H9 (cell line): ENCODE results near the gene MEF2A. TPM values are rescaled to one million over a fixed set of nuclear protein-coding genes. Genes with fewer than 3 reads are reported as not detected.
A peak's percentile ranks its signal among the peaks of the same experiment; 100 is the strongest.

Experiments used
- DNase-seq: peaks from one replicate; pipeline ENCODE4 v3.0.0-alpha.2; 2017
- H2AFZ ChIP-seq: one replicate; pipeline ENCODE4 v1.6.1; 2013; ENCODE audit warnings: mild to moderate bottlenecking, low read length, control low read depth, moderate library complexity
- H2AK5ac ChIP-seq: 2 replicates; pipeline ENCODE4 v1.6.1; 2013; ENCODE audit warnings: low read length, control low read depth, mixed read lengths; ENCODE audit not compliant: insufficient read length
- H2BK120ac ChIP-seq: one replicate; pipeline ENCODE4 v1.6.1; 2013; ENCODE audit warnings: low read depth, mild to moderate bottlenecking, low read length, control low read depth, inconsistent platforms; ENCODE audit not compliant: poor library complexity, severe bottlenecking
- H2BK12ac ChIP-seq: 2 replicates; pipeline ENCODE4 v1.6.1; 2013; ENCODE audit warnings: low read length, control low read depth, mixed read lengths, low read depth; ENCODE audit not compliant: insufficient read length
- H2BK15ac ChIP-seq: 2 replicates; pipeline ENCODE4 v1.6.1; 2013; ENCODE audit warnings: low read depth, low read length, control low read depth
- H2BK20ac ChIP-seq: one replicate; pipeline ENCODE4 v1.6.1; 2013; ENCODE audit warnings: low read depth, mild to moderate bottlenecking, low read length, control low read depth, inconsistent platforms; ENCODE audit not compliant: poor library complexity, severe bottlenecking
- H2BK5ac ChIP-seq: 2 replicates; pipeline ENCODE4 v1.6.1; 2013; ENCODE audit warnings: low read length, control low read depth, mixed read lengths; ENCODE audit not compliant: insufficient read length
- H3K14ac ChIP-seq: 2 replicates; pipeline ENCODE4 v1.6.1; 2013; ENCODE audit warnings: low read length, control low read depth; ENCODE audit not compliant: insufficient read depth
- H3K18ac ChIP-seq: 2 replicates; pipeline ENCODE4 v1.6.1; 2013; ENCODE audit warnings: low read depth, mild to moderate bottlenecking, mixed read lengths, low read length, control low read depth; ENCODE audit not compliant: insufficient read length
- H3K23ac ChIP-seq: 2 replicates; pipeline ENCODE4 v1.6.1; 2013; ENCODE audit warnings: low read length, control low read depth, mixed read lengths, low read depth; ENCODE audit not compliant: insufficient read length
- H3K23me2 ChIP-seq: 2 replicates; pipeline ENCODE4 v1.6.1; 2013; ENCODE audit warnings: low read depth, mild to moderate bottlenecking, mixed read lengths, low read length, control low read depth; ENCODE audit not compliant: insufficient read length, poor library complexity, severe bottlenecking
- H3K27ac ChIP-seq: 2 replicates; pipeline ENCODE4 v1.5.1; 2013; ENCODE audit warnings: low read length, control low read depth, mixed read lengths, low read depth; ENCODE audit not compliant: insufficient read length
- H3K27me3 ChIP-seq: 2 replicates; pipeline ENCODE4 v1.6.1; 2013; ENCODE audit warnings: low read length, control low read depth, inconsistent platforms; ENCODE audit not compliant: insufficient read depth
- H3K4ac ChIP-seq: 2 replicates; pipeline ENCODE4 v1.6.1; 2013; ENCODE audit warnings: low read depth, mild to moderate bottlenecking, control low read depth, inconsistent platforms, low read length, moderate library complexity
- H3K4me1 ChIP-seq: 2 replicates; pipeline ENCODE4 v1.6.1; 2013; ENCODE audit warnings: low read length, control low read depth, inconsistent platforms; ENCODE audit not compliant: insufficient read depth
- H3K4me2 ChIP-seq: 2 replicates; pipeline ENCODE4 v1.6.1; 2013; ENCODE audit warnings: low read length, control low read depth, mixed read lengths; ENCODE audit not compliant: insufficient read length, insufficient read depth
- H3K56ac ChIP-seq: 2 replicates; pipeline ENCODE4 v1.6.1; 2013; ENCODE audit warnings: low read depth, mild to moderate bottlenecking, mixed read lengths, low read length, control low read depth; ENCODE audit not compliant: insufficient read length
- H3K79me1 ChIP-seq: 2 replicates; pipeline ENCODE4 v1.6.1; 2013; ENCODE audit warnings: low read depth, mild to moderate bottlenecking, moderate library complexity, low read length, control low read depth, inconsistent platforms; ENCODE audit not compliant: insufficient read depth, poor library complexity, severe bottlenecking
- H3K79me2 ChIP-seq: 2 replicates; pipeline ENCODE4 v1.6.1; 2013; ENCODE audit warnings: low read length, control low read depth, inconsistent platforms; ENCODE audit not compliant: insufficient read depth
- H3K9ac ChIP-seq: 2 replicates; pipeline ENCODE4 v1.6.1; 2013; ENCODE audit warnings: low read length, control low read depth, mixed read lengths; ENCODE audit not compliant: insufficient read length; ENCODE audit errors: extremely low read depth
- H3K9me3 ChIP-seq: one replicate; pipeline ENCODE4 v1.6.1; 2013; ENCODE audit warnings: low read depth, low read length, inconsistent platforms; ENCODE audit not compliant: control insufficient read depth
- H3T11ph ChIP-seq: one replicate; pipeline ENCODE4 v1.6.1; 2013; ENCODE audit warnings: mild to moderate bottlenecking, low read length, control low read depth, inconsistent platforms
- H4K20me1 ChIP-seq: one replicate; pipeline ENCODE4 v1.6.1; 2013; ENCODE audit not compliant: control insufficient read depth, insufficient read length, insufficient read depth
- H4K5ac ChIP-seq: 2 replicates; pipeline ENCODE4 v1.6.1; 2013; ENCODE audit warnings: low read depth, mild to moderate bottlenecking, mixed read lengths, low read length, control low read depth; ENCODE audit not compliant: insufficient read length
- H4K8ac ChIP-seq: replicated peaks from 2 replicates; pipeline ENCODE4 v1.6.1; 2013; ENCODE audit warnings: low read length, control low read depth, mixed read lengths, low read depth; ENCODE audit not compliant: insufficient read length
- H4K91ac ChIP-seq: 2 replicates; pipeline ENCODE4 v1.6.1; 2013; ENCODE audit warnings: low read depth, mild to moderate bottlenecking, moderate library complexity, mixed read lengths, low read length, control low read depth; ENCODE audit not compliant: insufficient read length
- H3K27ac Mint-ChIP-seq, 3 experiments: 2 replicates in 2 of 3; 3 replicates in 1 of 3; pipeline ENCODE4 v1.8.0; 2020 to 2021; ENCODE audit warnings: mixed read lengths in 3 of 3, mild to moderate bottlenecking in 1 of 3, moderate library complexity in 1 of 3
- H3K27me3 Mint-ChIP-seq: 2 replicates; pipeline ENCODE4 v1.8.0; 2021; ENCODE audit warnings: low read depth, mild to moderate bottlenecking, moderate library complexity, mixed read lengths
- H3K36me3 Mint-ChIP-seq, 3 experiments: 2 replicates in 2 of 3; 3 replicates in 1 of 3; pipeline ENCODE4 v1.8.0; 2020 to 2021; ENCODE audit warnings: low read depth in 3 of 3, mixed read lengths in 3 of 3; ENCODE audit not compliant: insufficient read depth in 1 of 3
- H3K4me1 Mint-ChIP-seq, 2 experiments: 2 replicates each; pipeline ENCODE4 v1.8.0; 2020; ENCODE audit warnings: mixed read lengths in 2 of 2
- H3K4me3 Mint-ChIP-seq, 2 experiments: 2 replicates in 1 of 2; 3 replicates in 1 of 2; pipeline ENCODE4 v1.8.0; 2020 to 2021; ENCODE audit warnings: mild to moderate bottlenecking in 2 of 2, mixed read lengths in 2 of 2, moderate library complexity in 1 of 2
- H3K9me3 Mint-ChIP-seq, 2 experiments: 2 replicates in 1 of 2; 3 replicates in 1 of 2; pipeline ENCODE4 v1.8.0; 2020; ENCODE audit warnings: mild to moderate bottlenecking in 2 of 2, mixed read lengths in 2 of 2, moderate library complexity in 1 of 2
- CTCF ChIP-seq: fragments of 200-600 bp; sonication (generic); conservative IDR thresholded peaks from 3 replicates; pipeline ENCODE4 v1.8.0; 2021; ENCODE audit warnings: antibody characterized with exemption, mild to moderate bottlenecking
- WGBS: extraction: QIAGEN DNeasy Blood & Tissue Kit; methylation state at CpG from one replicate; pipeline ENCODE4 v1.1.7; 2013; ENCODE audit warnings: missing lambda C conversion rate, low lambda C conversion rate, mixed read lengths; ENCODE audit not compliant: insufficient read length; ENCODE audit errors: extremely low coverage; 5-methylcytosine and 5-hydroxymethylcytosine counted together
- total RNA-seq: library from RNA; stranded (reverse); gene quantifications from 2 replicates; pipeline ENCODE4 v1.2.1, GENCODE V29; 2021

MEF2A gene
- total RNA-seq, 1 experiment from 2014 or later = 20.7 TPM

- Histone ChIP-seq H3K27ac (no peak overlapping the region), H2BK120ac (no peak overlapping the region), H3K4ac (no peak overlapping the region), H2BK15ac (no peak overlapping the region), H3K56ac (no peak overlapping the region), H3K18ac (no peak overlapping the region), H3K79me1 (no peaks in the 10 kb centered on the region), H3K23ac (no peak overlapping the region), H2AK5ac (no peak overlapping the region), H2AFZ (no peak overlapping the region), H4K5ac (no peak overlapping the region), H3K9ac (no peak overlapping the region), H2BK20ac (no peak overlapping the region), H4K8ac (no peak overlapping the region), H4K91ac (no peak overlapping the region), H3T11ph (no peak overlapping the region), H2BK5ac (no peak overlapping the region), H3K79me2 (no peaks in the 10 kb centered on the region), H3K27me3 (no peaks in the 10 kb centered on the region), H3K4me1 (no peaks in the 10 kb centered on the region), H4K20me1 (no peaks in the 10 kb centered on the region), H3K23me2 (no peaks in the 10 kb centered on the region), H3K14ac (no peak overlapping the region), H3K9me3 (no peaks in the 10 kb centered on the region), H2BK12ac (no peak overlapping the region), H3K4me2 (no peak overlapping the region)
- DNase-seq = peak; percentile 58
- no CpG with 5 or more reads among the region's 7 CpGs for WGBS
- Mint-ChIP-seq H3K4me1 (peaks cover 4 to 5% of the 10 kb centered on the region in 2 experiments; a peak in 3 of 4 replicates), H3K27ac (no peak overlapping the region), H3K27me3 (peaks cover 20% of the 10 kb centered on the region), H3K4me3 (no peak overlapping the region), H3K9me3 (no peaks in the 10 kb centered on the region), H3K36me3 (no peaks in the 10 kb centered on the region)
- peak; percentile 85 for TF ChIP-seq CTCF
These were observed 190.1 kb downstream of the MEF2A start for GRCh38 chr15:99755692-99756409.
